Measurements from ENCODE around the gene OR6S1. TPM values are rescaled to one million over a fixed set of nuclear protein-coding genes. Genes with fewer than 3 reads are reported as not detected.

Gene OR6S1
- total RNA-seq, 1 experiment from 2014 or later = not detected

- H3K36me3 Mint-ChIP-seq (ENCODE audit: insufficient read depth, unreplicated experiment) = no peaks in the 10 kb centered on the region
- peaks cover 13% of the 10 kb centered on the region for H3K4me1 Mint-ChIP-seq (ENCODE audit: insufficient read depth, unreplicated experiment)
- H3K4me3 Mint-ChIP-seq (ENCODE audit: unreplicated experiment) = no peak overlapping the region
- peaks cover 12% of the 10 kb centered on the region for H3K27me3 Mint-ChIP-seq (ENCODE audit: insufficient read depth, unreplicated experiment)
- H3K27ac Mint-ChIP-seq (ENCODE audit: low read depth, unreplicated experiment) = no peak overlapping the region
- H3K9me3 Mint-ChIP-seq (ENCODE audit: unreplicated experiment) = no peaks in the 10 kb centered on the region
- no TSS peak for BruUV-seq (replicated peaks)
- intact Hi-C loops (cut with micrococcal nuclease) = no loop called here
- DNase-seq (ENCODE audit: unreplicated experiment) = no peak
- ChIA-PET POLR2A (interaction anchor here (0.6 kb wide), 1 partner anchor 11 kb away, joined by 3 read pairs; no protein-coding TSS in a partner anchor), CTCF (interaction anchor here (2.2 kb wide), 1 partner anchor 30 kb away, joined by 8 read pairs; no protein-coding TSS in a partner anchor)
- TF ChIP-seq CTCF (IDR thresholded peaks at IDR 0.05; ENCODE audit: unreplicated experiment) = no peak
These were observed 19.7 kb upstream of the OR6S1 start for GRCh38 chr14:20661197-20661596.

- Mint-ChIP-seq H3K27ac (ENCODE audit: low read depth, unreplicated experiment) (no peak overlapping the region), H3K4me3 (ENCODE audit: unreplicated experiment) (no peak overlapping the region), H3K9me3 (ENCODE audit: unreplicated experiment) (no peaks in the 10 kb centered on the region), H3K4me1 (ENCODE audit: insufficient read depth, unreplicated experiment) (peaks cover 13% of the 10 kb centered on the region), H3K27me3 (ENCODE audit: insufficient read depth, unreplicated experiment) (peaks cover 25% of the 10 kb centered on the region), H3K36me3 (ENCODE audit: insufficient read depth, unreplicated experiment) (no peaks in the 10 kb centered on the region)
- CTCF ChIA-PET = interaction anchor here (1.2 to 1.3 kb wide), 2 partner anchors 30 to 51 kb away, joined by 4 read pairs; no protein-coding TSS in a partner anchor
- BruUV-seq (replicated peaks) = no TSS peak
- intact Hi-C loops (cut with micrococcal nuclease) = no loop called here
- DNase-seq (ENCODE audit: unreplicated experiment) = no peak
- TF ChIP-seq CTCF (IDR thresholded peaks at IDR 0.05; ENCODE audit: unreplicated experiment) = no peak
- POLR2A ChIA-PET = no interaction called here
These were observed 18.4 kb upstream of the OR6S1 start for GRCh38 chr14:20659813-20660395.

GRCh38 chr14:20659336-20659735, 17.8 kb upstream of the OR6S1 start:
- Mint-ChIP-seq H3K36me3 (ENCODE audit: insufficient read depth, unreplicated experiment) (no peaks in the 10 kb centered on the region), H3K4me3 (ENCODE audit: unreplicated experiment) (no peak overlapping the region)

GRCh38 chr14:20658246-20658645, 16.8 kb upstream of the OR6S1 start:
- ChIA-PET POLR2A (interaction anchor here (1.0 kb wide), 1 partner anchor 32 kb away, joined by 3 read pairs; no protein-coding TSS in a partner anchor), CTCF (interaction anchor here (0.6 to 1.6 kb wide), 4 partner anchors 11 to 180 kb away, joined by 3 to 5 read pairs (median 4); no protein-coding TSS in a partner anchor)

More at GRCh38 chr14:20659336-20659735, 17.8 kb upstream of the OR6S1 start:
- Mint-ChIP-seq H3K27me3 (ENCODE audit: insufficient read depth, unreplicated experiment) (peaks cover 31% of the 10 kb centered on the region), H3K9me3 (ENCODE audit: unreplicated experiment) (no peaks in the 10 kb centered on the region), H3K27ac (ENCODE audit: low read depth, unreplicated experiment) (no peak overlapping the region), H3K4me1 (ENCODE audit: insufficient read depth, unreplicated experiment) (peaks cover 16% of the 10 kb centered on the region)
- intact Hi-C loops (cut with micrococcal nuclease) = no loop called here
- no peak for TF ChIP-seq CTCF (IDR thresholded peaks at IDR 0.05; ENCODE audit: unreplicated experiment)
- ChIA-PET CTCF (interaction anchor here (1.2 to 1.6 kb wide), 4 partner anchors 10 to 50 kb away, joined by 3 to 5 read pairs (median 4); no protein-coding TSS in a partner anchor), POLR2A (no interaction called here)
- DNase-seq (ENCODE audit: unreplicated experiment) = no peak
- no TSS peak for BruUV-seq (replicated peaks)

More at GRCh38 chr14:20658246-20658645, 16.8 kb upstream of the OR6S1 start:
- DNase-seq (ENCODE audit: unreplicated experiment) = no peak
- Mint-ChIP-seq H3K9me3 (ENCODE audit: unreplicated experiment) (no peaks in the 10 kb centered on the region), H3K27ac (ENCODE audit: low read depth, unreplicated experiment) (no peak overlapping the region), H3K4me3 (ENCODE audit: unreplicated experiment) (no peak overlapping the region), H3K4me1 (ENCODE audit: insufficient read depth, unreplicated experiment) (peaks cover 11% of the 10 kb centered on the region), H3K27me3 (ENCODE audit: insufficient read depth, unreplicated experiment) (peaks cover 42% of the 10 kb centered on the region), H3K36me3 (ENCODE audit: insufficient read depth, unreplicated experiment) (no peaks in the 10 kb centered on the region)
- intact Hi-C loops (cut with micrococcal nuclease) = no loop called here
- no TSS peak for BruUV-seq (replicated peaks)
- TF ChIP-seq CTCF (IDR thresholded peaks at IDR 0.05; ENCODE audit: unreplicated experiment) = no peak

Measured in MCF 10A (cell line).